Right lobe of liver (tissue), 4 donors: ENCODE measurements around the gene DYNC1I2.

ENCODE experiments used
- CTCF ChIP-seq, 4 donors: fragments of 200-600 bp in 3 of 4; fragments of 450-650 bp in 1 of 4; IDR thresholded peaks; one replicate each; pipeline versions ENCODE4 v1.5.1 to v1.8.0; 2016 to 2022; ENCODE audit warnings: antibody characterized with exemption in 4 of 4, mild to moderate bottlenecking in 2 of 4
- POLR2A ChIP-seq: fragments of 450-650 bp; IDR thresholded peaks from one replicate; pipeline ENCODE4 v1.6.1; 2017; ENCODE audit warnings: antibody characterized with exemption, mild to moderate bottlenecking
- donor health status: DM: no; HTN: no; CAD: no.
- donor health status: DM: no; HTN: no; CAD: no.
- donor health status: DM: no; HTN: yes; CAD: no.

- no peak for TF ChIP-seq CTCF (IDR thresholded peaks at IDR 0.05)
- TF ChIP-seq POLR2A = no peak
Observed at GRCh38 chr2:171726847-171727450, 39.7 kb downstream of the DYNC1I2 start.
